SK-N-SH (cell line): ENCODE measurements around the gene ZXDC. TPM values are rescaled to one million over a fixed set of nuclear protein-coding genes. Genes with fewer than 3 reads are reported as not detected.

Source experiments
- CTCF ChIA-PET: fragments of 300-600, 350-600 bp; formaldehyde crosslinking; extraction: SDS; loops from one replicate; lab custom pipeline; 2021; lab: Yijun Ruan, JAX
- POLR2A ChIA-PET: fragments of 350-600 bp; sonication (Branson Sonifier 250); formaldehyde crosslinking; extraction: SDS; loops from one replicate; lab custom pipeline; 2020; ENCODE audit warnings: antibody characterized with exemption, inconsistent platforms; lab: Yijun Ruan, JAX
- DNase-seq: peaks from one replicate; pipeline ENCODE4 v3.0.0; 2012
- H2AFZ ChIP-seq: fragments of 200-600 bp; sonication (generic); 2 replicates; pipeline ENCODE4 v1.8.1; 2016; ENCODE audit warnings: antibody characterized with exemption, mild to moderate bottlenecking, low read depth
- H3F3A ChIP-seq: fragments of 200-600 bp; sonication (generic); replicated peaks from 2 replicates; pipeline ENCODE3; 2016; ENCODE audit warnings: antibody characterized with exemption, mild to moderate bottlenecking; ENCODE audit not compliant: insufficient read depth
- H3K27ac ChIP-seq, 2 experiments: fragments of 200-500 bp in 1 of 2; fragments of 200-600 bp in 1 of 2; sonication (Bioruptor generic) in 1 of 2; sonication (generic), shearing (Covaris generic) in 1 of 2; 2 replicates each; pipeline versions ENCODE4 v1.5.1 to v1.6.1; 2014 to 2016; ENCODE audit warnings: low read depth in 2 of 2, inconsistent platforms in 1 of 2, low read length in 1 of 2, mild to moderate bottlenecking in 1 of 2, mixed read lengths in 1 of 2
- H3K27me3 ChIP-seq: fragments of 200-600 bp; sonication (generic), shearing (Covaris generic); 2 replicates; pipeline ENCODE4 v1.6.1; 2016; ENCODE audit warnings: mixed run types; ENCODE audit not compliant: insufficient read depth
- H3K36me3 ChIP-seq, 2 experiments: fragments of 200-500 bp in 1 of 2; fragments of 200-600 bp in 1 of 2; sonication (Bioruptor generic) in 1 of 2; sonication (generic) in 1 of 2; replicated peaks in 1 of 2; 2 replicates each; pipeline versions ENCODE3 to v1.5.1; 2014 to 2016; ENCODE audit warnings: low read length in 1 of 2, mild to moderate bottlenecking in 1 of 2; ENCODE audit not compliant: insufficient read depth in 2 of 2, control insufficient read depth in 1 of 2
- H3K4me1 ChIP-seq, 2 experiments: fragments of 200-500 bp in 1 of 2; fragments of 200-600 bp in 1 of 2; sonication (Bioruptor generic) in 1 of 2; sonication (generic), shearing (Covaris generic) in 1 of 2; 2 replicates each; pipeline versions ENCODE4 v1.5.1 to v1.6.1; 2014 to 2016; ENCODE audit warnings: low read depth in 1 of 2, low read length in 1 of 2, mixed run types in 1 of 2; ENCODE audit not compliant: insufficient read depth in 2 of 2, control insufficient read depth in 1 of 2
- H3K4me2 ChIP-seq: fragments of 200-600 bp; sonication (generic), shearing (Covaris generic); 2 replicates; pipeline ENCODE4 v1.6.1; 2017; ENCODE audit warnings: mixed run types
- H3K4me3 ChIP-seq, 2 experiments: fragments of 200-500 bp in 1 of 2; fragments of 200-600 bp in 1 of 2; sonication (Bioruptor generic) in 1 of 2; sonication (generic), shearing (Covaris generic) in 1 of 2; 2 replicates each; pipeline versions ENCODE4 v1.5.1 to v1.8.1; 2014 to 2016; ENCODE audit warnings: low read depth in 2 of 2, inconsistent platforms in 1 of 2, low read length in 1 of 2, mild to moderate bottlenecking in 1 of 2, mixed read lengths in 1 of 2, moderate library complexity in 1 of 2
- H3K79me2 ChIP-seq: fragments of 200-600 bp; sonication (generic); 2 replicates; pipeline ENCODE4 v1.8.1; 2017; ENCODE audit warnings: mild to moderate bottlenecking; ENCODE audit not compliant: insufficient read depth
- H3K9ac ChIP-seq: fragments of 200-600 bp; sonication (generic); 2 replicates; pipeline ENCODE4 v1.6.1; 2017; ENCODE audit warnings: mixed run types
- H3K9me2 ChIP-seq: fragments of 200-600 bp; sonication (generic); 2 replicates; pipeline ENCODE4 v1.6.1; 2017; ENCODE audit warnings: mixed run types
- H3K9me3 ChIP-seq: fragments of 200-600 bp; sonication (generic); 2 replicates; pipeline ENCODE4 v1.6.1; 2017; ENCODE audit warnings: mixed run types, mild to moderate bottlenecking, moderate library complexity
- H4K20me1 ChIP-seq: fragments of 200-600 bp; sonication (generic); 2 replicates; pipeline ENCODE4 v1.6.1; 2017; ENCODE audit warnings: mild to moderate bottlenecking, mixed run types; ENCODE audit not compliant: insufficient read depth
- ELF1 ChIP-seq: IDR thresholded peaks from 2 replicates; pipeline ENCODE4 v1.4.0; 2012
- FOXJ3 ChIP-seq: sonication (generic); formaldehyde crosslinking; IDR thresholded peaks from 2 replicates; pipeline ENCODE4 v1.5.1; 2020; ENCODE audit warnings: mild to moderate bottlenecking, missing genetic modification reagents
- JUND ChIP-seq: IDR thresholded peaks from 2 replicates; pipeline ENCODE4 v1.4.0; 2012
- NFIC ChIP-seq: IDR thresholded peaks from 2 replicates; pipeline ENCODE4 v1.4.0; 2012; ENCODE audit warnings: borderline replicate concordance
- RAD21 ChIP-seq: IDR thresholded peaks from 2 replicates; pipeline ENCODE4 v1.6.1; 2012; ENCODE audit warnings: mild to moderate bottlenecking, low read length
- RCOR1 ChIP-seq: fragments of 150-350 bp; IDR thresholded peaks from 2 replicates; pipeline ENCODE4 v1.6.1; 2017; ENCODE audit warnings: antibody characterized with exemption, low read length
- SIN3A ChIP-seq: IDR thresholded peaks from 2 replicates; pipeline ENCODE4 v1.6.1; 2012; ENCODE audit warnings: low read depth, mild to moderate bottlenecking, low read length, moderate library complexity, borderline replicate concordance
- TAF1 ChIP-seq: IDR thresholded peaks from 2 replicates; pipeline ENCODE4 v1.6.1; 2012; ENCODE audit warnings: low read depth, mild to moderate bottlenecking, low read length, moderate library complexity, borderline replicate concordance
- TCF12 ChIP-seq: IDR thresholded peaks from 2 replicates; pipeline ENCODE4 v1.4.0; 2012
- TEAD4 ChIP-seq: IDR thresholded peaks from 2 replicates; pipeline ENCODE4 v1.4.0; 2012; ENCODE audit warnings: mild to moderate bottlenecking, borderline replicate concordance; ENCODE audit not compliant: insufficient read depth
- YY1 ChIP-seq: IDR thresholded peaks from 2 replicates; pipeline ENCODE4 v1.4.0; 2012; ENCODE audit warnings: low read depth, mild to moderate bottlenecking
- WGBS: methylation state at CpG from one replicate; pipeline ENCODE4 v1.1.6; 2017; ENCODE audit warnings: low lambda C conversion rate; 5-methylcytosine and 5-hydroxymethylcytosine counted together
- polyA plus RNA-seq, 3 experiments: library from polyadenylated mRNA; depleted of rRNA; stranded (reverse); fragments of >200 nt; gene quantifications; 2 replicates each; pipeline ENCODE4 v1.2.3, GENCODE V29; 2012
- TF ChIP-seq, protein P1 (sequence below): fragments of 200-600 bp; sonication (generic); IDR thresholded peaks from 2 replicates; pipeline ENCODE4 v1.6.1; 2017; ENCODE audit warnings: antibody characterized with exemption, mild to moderate bottlenecking, moderate library complexity
- TF ChIP-seq, protein P2 (sequence below): IDR thresholded peaks from 2 replicates; pipeline ENCODE4 v1.6.1; 2012; ENCODE audit warnings: mild to moderate bottlenecking, low read depth, low read length, moderate library complexity
- TF ChIP-seq, protein P3 (sequence below): IDR thresholded peaks from 2 replicates; pipeline ENCODE4; 2012
- TF ChIP-seq, protein P4 (sequence below): IDR thresholded peaks from 2 replicates; pipeline ENCODE4 v1.4.0; 2012; ENCODE audit warnings: low read depth

ZXDC gene
- polyA plus RNA-seq, 1 of the 3 experiments (the other 2 are of a cell fraction) = 8.5 TPM

GRCh38 chr3:126459111-126459762 lies 16.5 kb downstream of the ZXDC start:
- peaks cover 8% of the 10 kb centered on the region; the same call in 1 of the 2 replicates for H3K79me2 ChIP-seq
- H3K36me3 ChIP-seq = peaks cover 44 to 85% of the 10 kb centered on the region in 2 experiments
- no peaks in the 10 kb centered on the region for H3K9me2 ChIP-seq
- H3K9me3 ChIP-seq = no peaks in the 10 kb centered on the region
- H3K4me2 ChIP-seq = no peak overlapping the region
- H3K4me3 ChIP-seq = no peak overlapping the region
- TF ChIP-seq, protein P1, sequence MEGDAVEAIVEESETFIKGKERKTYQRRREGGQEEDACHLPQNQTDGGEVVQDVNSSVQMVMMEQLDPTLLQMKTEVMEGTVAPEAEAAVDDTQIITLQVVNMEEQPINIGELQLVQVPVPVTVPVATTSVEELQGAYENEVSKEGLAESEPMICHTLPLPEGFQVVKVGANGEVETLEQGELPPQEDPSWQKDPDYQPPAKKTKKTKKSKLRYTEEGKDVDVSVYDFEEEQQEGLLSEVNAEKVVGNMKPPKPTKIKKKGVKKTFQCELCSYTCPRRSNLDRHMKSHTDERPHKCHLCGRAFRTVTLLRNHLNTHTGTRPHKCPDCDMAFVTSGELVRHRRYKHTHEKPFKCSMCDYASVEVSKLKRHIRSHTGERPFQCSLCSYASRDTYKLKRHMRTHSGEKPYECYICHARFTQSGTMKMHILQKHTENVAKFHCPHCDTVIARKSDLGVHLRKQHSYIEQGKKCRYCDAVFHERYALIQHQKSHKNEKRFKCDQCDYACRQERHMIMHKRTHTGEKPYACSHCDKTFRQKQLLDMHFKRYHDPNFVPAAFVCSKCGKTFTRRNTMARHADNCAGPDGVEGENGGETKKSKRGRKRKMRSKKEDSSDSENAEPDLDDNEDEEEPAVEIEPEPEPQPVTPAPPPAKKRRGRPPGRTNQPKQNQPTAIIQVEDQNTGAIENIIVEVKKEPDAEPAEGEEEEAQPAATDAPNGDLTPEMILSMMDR = no peak
- no peak for TF ChIP-seq RAD21
- no peak for TF ChIP-seq SIN3A
- TF ChIP-seq NFIC = no peak
- TF ChIP-seq, protein P2, sequence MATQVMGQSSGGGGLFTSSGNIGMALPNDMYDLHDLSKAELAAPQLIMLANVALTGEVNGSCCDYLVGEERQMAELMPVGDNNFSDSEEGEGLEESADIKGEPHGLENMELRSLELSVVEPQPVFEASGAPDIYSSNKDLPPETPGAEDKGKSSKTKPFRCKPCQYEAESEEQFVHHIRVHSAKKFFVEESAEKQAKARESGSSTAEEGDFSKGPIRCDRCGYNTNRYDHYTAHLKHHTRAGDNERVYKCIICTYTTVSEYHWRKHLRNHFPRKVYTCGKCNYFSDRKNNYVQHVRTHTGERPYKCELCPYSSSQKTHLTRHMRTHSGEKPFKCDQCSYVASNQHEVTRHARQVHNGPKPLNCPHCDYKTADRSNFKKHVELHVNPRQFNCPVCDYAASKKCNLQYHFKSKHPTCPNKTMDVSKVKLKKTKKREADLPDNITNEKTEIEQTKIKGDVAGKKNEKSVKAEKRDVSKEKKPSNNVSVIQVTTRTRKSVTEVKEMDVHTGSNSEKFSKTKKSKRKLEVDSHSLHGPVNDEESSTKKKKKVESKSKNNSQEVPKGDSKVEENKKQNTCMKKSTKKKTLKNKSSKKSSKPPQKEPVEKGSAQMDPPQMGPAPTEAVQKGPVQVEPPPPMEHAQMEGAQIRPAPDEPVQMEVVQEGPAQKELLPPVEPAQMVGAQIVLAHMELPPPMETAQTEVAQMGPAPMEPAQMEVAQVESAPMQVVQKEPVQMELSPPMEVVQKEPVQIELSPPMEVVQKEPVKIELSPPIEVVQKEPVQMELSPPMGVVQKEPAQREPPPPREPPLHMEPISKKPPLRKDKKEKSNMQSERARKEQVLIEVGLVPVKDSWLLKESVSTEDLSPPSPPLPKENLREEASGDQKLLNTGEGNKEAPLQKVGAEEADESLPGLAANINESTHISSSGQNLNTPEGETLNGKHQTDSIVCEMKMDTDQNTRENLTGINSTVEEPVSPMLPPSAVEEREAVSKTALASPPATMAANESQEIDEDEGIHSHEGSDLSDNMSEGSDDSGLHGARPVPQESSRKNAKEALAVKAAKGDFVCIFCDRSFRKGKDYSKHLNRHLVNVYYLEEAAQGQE = no peak
- TF ChIP-seq ELF1 = no peak
- no peak for TF ChIP-seq RCOR1
- TF ChIP-seq TCF12 = no peak
- H3K27ac ChIP-seq = no peak overlapping the region
- H3K27me3 ChIP-seq = no peaks in the 10 kb centered on the region
- no peaks in the 10 kb centered on the region for H3F3A ChIP-seq
- 94% methylated on average over 7 of the region's 7 CpGs for WGBS
- no peak overlapping the region for H3K9ac ChIP-seq
- no peak for DNase-seq
- CTCF ChIA-PET = no interaction called here
- no peak overlapping the region for H2AFZ ChIP-seq
- H3K4me1 ChIP-seq = peaks cover 0 to 2% of the 10 kb centered on the region in 2 experiments; a peak in 1 of 4 replicates
- POLR2A ChIA-PET = no interaction called here
- H4K20me1 ChIP-seq = peaks cover 29% of the 10 kb centered on the region

DNA sequence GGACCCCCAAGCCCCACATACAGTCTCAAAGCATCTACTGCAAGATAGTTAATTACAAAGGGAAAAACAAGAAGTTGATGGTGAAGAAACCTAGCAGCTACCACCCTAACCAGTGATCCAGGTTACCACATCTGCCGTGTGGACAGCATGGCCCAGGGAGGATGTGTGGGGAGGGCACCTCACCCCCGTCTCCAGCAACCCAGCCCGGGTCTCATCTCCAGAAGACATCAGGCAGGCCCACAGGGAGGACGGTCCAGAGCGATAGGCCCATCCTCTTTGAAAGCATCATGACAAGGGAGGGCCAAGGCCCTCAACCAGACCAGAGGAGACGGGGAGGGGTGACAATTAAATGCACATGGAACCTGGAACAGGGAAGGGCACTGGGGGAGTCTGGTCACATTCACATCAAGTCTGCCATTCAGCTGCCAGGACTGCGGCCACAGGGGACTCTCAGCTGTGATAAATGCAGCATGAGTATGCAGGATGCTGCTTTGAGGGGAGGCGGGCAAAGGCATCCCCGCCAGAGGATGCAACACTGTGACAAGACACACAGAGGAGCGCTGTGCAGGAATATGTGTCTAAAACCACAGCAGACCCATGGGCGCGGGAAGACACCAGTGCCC lies 18.8 kb downstream of the ZXDC start:
- H3K27ac ChIP-seq = no peak overlapping the region
- H3F3A ChIP-seq = no peaks in the 10 kb centered on the region
- H3K9me3 ChIP-seq = no peaks in the 10 kb centered on the region
- peaks cover 0 to 2% of the 10 kb centered on the region in 2 experiments; a peak in 1 of 4 replicates for H3K4me1 ChIP-seq
- peaks cover 8% of the 10 kb centered on the region; the same call in 1 of the 2 replicates for H3K79me2 ChIP-seq
- H3K4me3 ChIP-seq = no peak overlapping the region
- DNase-seq = no peak
- H3K36me3 ChIP-seq = peaks cover 53 to 75% of the 10 kb centered on the region in 2 experiments
- ChIA-PET POLR2A (no interaction called here), CTCF (no interaction called here)
- whole genome bisulfite sequencing = 80% methylated on average over 7 of the region's 12 CpGs
- no peaks in the 10 kb centered on the region for H3K27me3 ChIP-seq
- peaks cover 29% of the 10 kb centered on the region for H4K20me1 ChIP-seq
- no peak overlapping the region for H2AFZ ChIP-seq
- no peak overlapping the region for H3K9ac ChIP-seq
- H3K9me2 ChIP-seq = no peaks in the 10 kb centered on the region
- TF ChIP-seq YY1 = no peak
- TF ChIP-seq, protein P3, sequence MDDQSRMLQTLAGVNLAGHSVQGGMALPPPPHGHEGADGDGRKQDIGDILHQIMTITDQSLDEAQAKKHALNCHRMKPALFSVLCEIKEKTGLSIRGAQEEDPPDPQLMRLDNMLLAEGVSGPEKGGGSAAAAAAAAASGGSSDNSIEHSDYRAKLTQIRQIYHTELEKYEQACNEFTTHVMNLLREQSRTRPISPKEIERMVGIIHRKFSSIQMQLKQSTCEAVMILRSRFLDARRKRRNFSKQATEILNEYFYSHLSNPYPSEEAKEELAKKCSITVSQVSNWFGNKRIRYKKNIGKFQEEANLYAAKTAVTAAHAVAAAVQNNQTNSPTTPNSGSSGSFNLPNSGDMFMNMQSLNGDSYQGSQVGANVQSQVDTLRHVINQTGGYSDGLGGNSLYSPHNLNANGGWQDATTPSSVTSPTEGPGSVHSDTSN = no peak
- no peak for TF ChIP-seq SIN3A
- no peak for TF ChIP-seq TEAD4
- TF ChIP-seq TAF1 = no peak
- TF ChIP-seq, protein P4, sequence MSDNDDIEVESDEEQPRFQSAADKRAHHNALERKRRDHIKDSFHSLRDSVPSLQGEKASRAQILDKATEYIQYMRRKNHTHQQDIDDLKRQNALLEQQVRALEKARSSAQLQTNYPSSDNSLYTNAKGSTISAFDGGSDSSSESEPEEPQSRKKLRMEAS = no peak
- TF ChIP-seq FOXJ3 (CRISPR knock-in tag) = no peak
- no peak for TF ChIP-seq JUND
- TF ChIP-seq RCOR1 = no peak
- TF ChIP-seq, all 33 proteins: peak for 0
- H3K4me2 ChIP-seq = no peak overlapping the region
